GM15510 (cell line): ENCODE data around the gene RPIA.

ENCODE experiments used
- POLR2A ChIP-seq: IDR thresholded peaks from 3 replicates; pipeline ENCODE4 v1.6.1; 2011; ENCODE audit warnings: borderline replicate concordance; ENCODE audit not compliant: insufficient read length; ENCODE audit errors: extremely low read depth

The RPIA gene

DNA sequence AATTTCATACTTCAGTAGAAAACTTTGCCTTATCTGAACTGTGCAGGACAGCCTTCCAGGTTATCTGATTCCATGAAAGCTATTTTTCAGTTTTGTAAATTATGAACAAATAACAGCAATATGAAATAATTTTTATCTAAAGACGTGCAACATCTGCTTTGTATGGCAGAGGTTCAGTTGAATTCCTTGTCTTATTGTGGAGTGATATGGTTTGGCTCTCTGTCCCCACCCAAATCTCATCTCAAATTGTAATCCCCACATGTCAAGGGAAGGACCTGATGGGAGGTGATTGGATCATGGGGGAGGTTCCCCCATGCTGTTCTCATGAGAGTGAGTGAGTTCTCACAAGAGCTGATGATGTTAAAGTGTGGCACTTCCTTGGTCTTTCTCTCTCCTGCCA lies 18.1 kb upstream of the RPIA start:
- TF ChIP-seq POLR2A, result no peak

- TF ChIP-seq POLR2A, result no peak
These were observed 11.1 kb upstream of the RPIA start for GRCh38 chr2:88680266-88680902.

GRCh38 chr2:88680916-88681315 lies 10.6 kb upstream of the RPIA start:
- no peak for TF ChIP-seq POLR2A

DNA sequence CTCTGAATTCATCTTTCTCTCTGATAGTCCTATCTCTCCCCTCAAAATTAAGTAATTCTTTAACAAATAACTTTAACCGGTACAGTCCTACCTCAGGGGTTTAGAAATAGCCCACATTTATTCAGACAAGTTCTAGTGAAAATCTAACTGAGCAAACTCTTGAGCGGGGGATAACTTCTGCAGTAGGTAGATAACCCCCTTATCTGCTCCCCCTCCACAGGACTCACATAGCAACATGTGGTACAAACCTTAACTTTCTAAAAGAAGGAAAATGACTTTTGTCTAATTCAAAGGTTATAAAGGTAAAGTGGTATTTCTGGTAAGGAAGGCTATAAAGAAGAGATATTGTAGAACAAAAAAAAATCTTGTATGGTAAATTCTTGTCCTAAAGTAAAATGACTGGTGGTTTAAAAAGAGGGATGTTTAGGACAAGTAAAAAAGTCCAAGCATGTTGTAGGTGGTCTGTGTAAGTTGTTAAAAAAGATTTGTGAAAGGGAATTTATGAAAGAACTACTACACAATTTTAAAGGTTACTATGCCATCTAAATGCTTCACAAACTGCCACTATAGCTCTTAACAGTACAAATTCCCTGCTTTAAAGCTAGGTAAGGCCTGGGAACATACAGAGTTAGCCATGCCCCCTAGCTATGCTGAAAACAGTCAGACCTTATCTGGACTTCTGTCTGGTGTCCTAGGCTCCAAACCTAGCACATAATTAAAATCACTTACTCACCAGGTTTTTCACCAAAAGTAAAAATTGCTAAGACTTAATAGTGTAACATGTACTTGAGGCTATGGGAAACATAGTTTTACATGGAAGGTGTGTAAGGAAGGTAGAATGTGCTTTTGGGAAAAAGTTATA lies 8.1 kb upstream of the RPIA start:
- no peak for TF ChIP-seq POLR2A

GRCh38 chr2:88684519-88684918 lies 7.0 kb upstream of the RPIA start:
- no peak for TF ChIP-seq POLR2A

DNA sequence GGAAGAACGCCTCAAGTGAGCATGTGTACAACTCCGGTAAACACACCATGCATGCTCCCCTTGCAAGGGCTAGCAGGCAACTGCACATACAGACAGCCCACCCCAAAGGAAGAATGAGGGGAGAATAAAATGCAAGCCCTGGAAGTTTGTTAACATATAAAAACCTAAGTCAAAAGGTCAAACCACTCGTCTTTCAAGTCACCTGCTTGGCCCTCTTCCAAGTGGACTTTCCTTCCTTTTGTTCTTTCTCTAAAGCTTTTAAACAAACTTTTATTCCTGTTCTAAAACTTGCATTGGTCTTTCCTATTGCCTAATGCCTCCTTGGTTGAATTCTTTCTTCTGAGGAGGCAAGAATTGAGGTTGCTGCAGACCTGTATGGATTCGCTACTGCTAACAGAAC lies 5.2 kb upstream of the RPIA start:
- TF ChIP-seq POLR2A, result no peak

- no peak for TF ChIP-seq POLR2A
These were observed 4.1 kb upstream of the RPIA start for GRCh38 chr2:88687384-88687783.

DNA sequence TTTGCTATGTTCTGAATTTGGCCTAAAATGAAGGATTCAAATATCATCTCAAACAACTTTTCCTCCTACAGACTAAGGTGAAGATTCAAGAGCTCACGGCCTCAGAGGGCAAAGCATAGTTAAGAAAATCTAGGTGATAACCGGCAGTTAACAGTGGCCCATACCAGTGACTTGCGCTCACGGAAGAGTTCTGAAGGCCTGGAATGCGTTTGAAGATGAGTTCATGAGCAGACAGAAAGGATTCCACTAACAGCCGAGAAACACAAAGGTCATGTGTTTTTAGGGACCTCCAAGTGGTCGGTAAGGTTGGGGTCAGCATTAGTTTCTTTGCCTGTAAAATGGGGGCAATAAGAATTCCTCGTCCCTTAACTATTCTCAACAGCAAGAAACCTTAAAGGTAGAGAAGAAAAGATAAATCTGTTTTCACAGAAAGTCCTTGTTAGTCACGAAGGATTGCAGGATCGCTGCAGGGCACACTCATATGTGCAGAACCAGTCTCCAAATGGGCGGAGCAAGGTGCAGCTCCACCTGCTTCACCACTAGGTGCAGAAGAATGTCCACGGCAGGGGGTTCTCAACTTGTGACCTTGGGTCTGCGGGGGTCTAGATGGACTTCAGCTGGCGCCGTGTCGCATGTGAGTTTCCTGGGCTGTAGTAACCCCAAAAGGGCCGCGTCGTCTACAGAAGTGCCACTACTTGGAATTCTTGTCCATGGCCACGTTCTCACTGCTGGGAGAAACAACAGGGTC lies 708 bp upstream of the RPIA start:
- TF ChIP-seq POLR2A, result no peak

DNA sequence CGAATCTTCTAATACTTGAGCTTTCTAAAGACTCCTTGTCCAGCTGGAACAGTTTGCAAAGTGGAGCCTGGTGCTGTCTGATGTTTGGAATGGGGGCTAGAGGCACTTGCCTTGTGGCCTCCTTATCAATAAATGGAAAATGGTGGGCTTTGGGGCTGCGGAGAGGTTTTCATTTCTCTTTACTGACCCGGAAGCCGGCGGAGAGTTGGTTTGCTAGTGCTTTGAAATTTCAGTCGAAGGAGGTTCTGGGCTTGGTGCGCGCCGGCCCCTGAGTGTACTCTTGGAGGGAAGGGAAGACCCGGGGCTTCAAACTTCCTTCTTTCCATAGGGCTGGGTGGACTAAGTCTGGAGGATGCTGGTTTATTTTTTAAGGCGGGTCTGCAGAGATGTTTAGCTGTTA lies 714 bp downstream of the RPIA start:
- no peak for TF ChIP-seq POLR2A

- no peak for TF ChIP-seq POLR2A
These were observed 2.5 kb downstream of the RPIA start for GRCh38 chr2:88693911-88694414.

GRCh38 chr2:88696611-88697010 lies 5.1 kb downstream of the RPIA start:
- TF ChIP-seq POLR2A, result no peak

GRCh38 chr2:88697370-88698026 lies 6.0 kb downstream of the RPIA start:
- no peak for TF ChIP-seq POLR2A

DNA sequence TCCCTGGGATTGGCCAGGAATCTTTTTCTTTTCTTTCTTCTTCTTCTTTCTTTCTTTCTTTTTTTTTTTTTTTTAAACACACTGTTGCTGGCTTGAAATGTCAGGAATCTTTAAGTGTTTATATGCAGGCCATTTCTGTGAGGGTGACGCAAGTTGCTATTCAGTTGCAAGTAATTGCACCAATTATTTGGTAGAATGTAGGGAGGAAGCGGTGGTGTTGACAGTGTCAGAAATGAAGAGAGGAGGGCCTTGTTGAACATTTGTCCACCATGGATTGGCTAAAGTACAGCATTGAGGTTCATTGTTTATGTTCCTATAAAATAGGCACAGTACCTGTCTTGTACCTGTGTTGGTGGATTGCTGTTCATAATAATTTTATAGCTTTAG lies 6.5 kb downstream of the RPIA start:
- TF ChIP-seq POLR2A, result no peak

GRCh38 chr2:88698498-88699233 lies 7.2 kb downstream of the RPIA start:
- TF ChIP-seq POLR2A, result no peak
